HepG2 (cell line): Measurements from ENCODE around the gene ANKS1B. TPM values are rescaled to one million over a fixed set of nuclear protein-coding genes. Genes with fewer than 3 reads are reported as not detected.
A peak's percentile ranks its signal among the peaks of the same experiment; 100 is the strongest.

Experiments used
- ATAC-seq: fragments of 200-7000 bp; cut with Tn5 transposase; 3 replicates; pipeline ENCODE4 v1.9.1; 2020; ENCODE audit warnings: mild to moderate bottlenecking, moderate library complexity
- BruUV-seq: library from RNA; stranded (reverse); fragments of 400-500 nt; replicated peaks from 2 replicates; lab custom pipeline; 2021; lab: Mats Ljungman, UMichigan
- CTCF ChIA-PET: fragments of 300-600 bp; formaldehyde crosslinking; extraction: SDS; loops from one replicate; lab custom pipeline; 2021; ENCODE audit warnings: low total read pairs, inconsistent platforms, low intra/inter-chr PET ratio; lab: Yijun Ruan, JAX
- POLR2A ChIA-PET: fragments of 350-600 bp; sonication (Branson Sonifier 250); formaldehyde crosslinking; loops from one replicate; lab custom pipeline; 2020; ENCODE audit warnings: antibody characterized with exemption, inconsistent platforms; lab: Yijun Ruan, JAX
- DNase-seq: peaks from one replicate; pipeline ENCODE4 v3.0.0-alpha.2; 2015; ENCODE audit warnings: low spot score
- FAIRE-seq: peaks from 3 replicates; lab custom pipeline; 2011; peaks lifted over from hg19 to GRCh38; lab: Jason Lieb, UNC
- H2AFZ ChIP-seq: one replicate; pipeline ENCODE4 v1.6.1; 2011; ENCODE audit warnings: low read length, inconsistent platforms
- H3K27ac ChIP-seq: fragments of 300-600 bp; 3 replicates; pipeline ENCODE4 v1.8.0; 2011; ENCODE audit warnings: mixed run types, mild to moderate bottlenecking, mixed read lengths, low read length, inconsistent platforms; ENCODE audit not compliant: insufficient read depth; ENCODE audit errors: extremely low read length
- H3K27me3 ChIP-seq, 2 experiments: fragments of 200-600 bp in 1 of 2; 2 replicates in 1 of 2; 3 replicates in 1 of 2; pipeline versions ENCODE4 v1.6.0 to v1.8.0; 2011; ENCODE audit warnings: low read length in 2 of 2, mild to moderate bottlenecking in 2 of 2, moderate library complexity in 2 of 2, inconsistent platforms in 1 of 2; ENCODE audit not compliant: insufficient read depth in 2 of 2, control insufficient read depth in 1 of 2
- H3K36me3 ChIP-seq, 2 experiments: fragments of 200-600 bp in 1 of 2; replicated peaks in 1 of 2; 2 replicates in 1 of 2; 3 replicates in 1 of 2; pipeline versions ENCODE4 v1.5.1 to v1.8.0; 2011; ENCODE audit warnings: low read length in 2 of 2, inconsistent platforms in 1 of 2; ENCODE audit not compliant: insufficient read depth in 2 of 2, control insufficient read depth in 1 of 2
- H3K4me1 ChIP-seq: 2 replicates; pipeline ENCODE4 v1.5.1; 2012; ENCODE audit warnings: low read length, inconsistent platforms; ENCODE audit not compliant: insufficient read depth
- H3K4me2 ChIP-seq: 2 replicates; pipeline ENCODE4 v1.6.0; 2011; ENCODE audit warnings: low read depth, low read length, inconsistent platforms
- H3K4me3 ChIP-seq, 3 experiments: fragments of 200-600 bp in 1 of 3; sonication (generic), shearing (Covaris generic) in 1 of 3; replicated peaks in 1 of 3; 2 replicates each; pipeline ENCODE4 v1.5.1; 2011 to 2016; ENCODE audit warnings: low read length in 3 of 3, inconsistent platforms in 2 of 3, low read depth in 2 of 3, mild to moderate bottlenecking in 2 of 3, control low read depth in 1 of 3, mixed read lengths in 1 of 3; ENCODE audit not compliant: insufficient read depth in 1 of 3
- H3K79me2 ChIP-seq: one replicate; pipeline ENCODE4 v1.6.1; 2011; ENCODE audit warnings: low read length, inconsistent platforms; ENCODE audit not compliant: insufficient read depth
- H3K9ac ChIP-seq: 2 replicates; pipeline ENCODE4 v1.6.0; 2011; ENCODE audit warnings: mild to moderate bottlenecking, low read depth, low read length, inconsistent platforms; ENCODE audit not compliant: insufficient read depth
- H3K9me3 ChIP-seq: 2 replicates; pipeline ENCODE4 v1.5.1; 2012; ENCODE audit warnings: mild to moderate bottlenecking, low read length
- H4K20me1 ChIP-seq: 2 replicates; pipeline ENCODE4 v1.6.0; 2011; ENCODE audit warnings: inconsistent platforms, mild to moderate bottlenecking, low read length, moderate library complexity; ENCODE audit not compliant: insufficient read depth
- CCAR2 ChIP-seq: fragments of 200-400 bp; formaldehyde crosslinking; optimal IDR thresholded peaks from 2 replicates; pipeline ENCODE3; 2018; ENCODE audit warnings: low read depth, mild to moderate bottlenecking, low read length, moderate library complexity
- CTCF ChIP-seq: sonication (generic); formaldehyde crosslinking; IDR thresholded peaks from 2 replicates; pipeline ENCODE4 v1.5.0; 2020; ENCODE audit warnings: mild to moderate bottlenecking, missing genetic modification reagents, moderate library complexity
- STAG1 ChIP-seq: sonication (generic); formaldehyde crosslinking; IDR thresholded peaks from 2 replicates; pipeline ENCODE4 v1.4.0; 2020; ENCODE audit warnings: missing genetic modification reagents
- TBX3 ChIP-seq: fragments of 450-650 bp; IDR thresholded peaks from 2 replicates; pipeline ENCODE4 v1.6.1; 2017; ENCODE audit warnings: antibody characterized with exemption, mild to moderate bottlenecking, inconsistent platforms, borderline replicate concordance
- ZC3H4 ChIP-seq: sonication (generic); formaldehyde crosslinking; IDR thresholded peaks from 2 replicates; pipeline ENCODE4 v1.4.0; 2020; ENCODE audit warnings: missing genetic modification reagents, borderline replicate concordance
- ZNF230 ChIP-seq: sonication (generic); formaldehyde crosslinking; IDR thresholded peaks from 2 replicates; pipeline ENCODE4 v1.4.0; 2020; ENCODE audit warnings: mild to moderate bottlenecking, missing genetic modification reagents
- ZNF264 ChIP-seq: sonication (generic); formaldehyde crosslinking; IDR thresholded peaks from 2 replicates; pipeline ENCODE4 v1.4.0; 2020; ENCODE audit warnings: missing genetic modification reagents
- ZNF563 ChIP-seq: sonication (generic); formaldehyde crosslinking; IDR thresholded peaks from 2 replicates; pipeline ENCODE4 v1.8.0; 2022; ENCODE audit warnings: mild to moderate bottlenecking, moderate library complexity, missing genetic modification reagents
- WGBS: methylation state at CpG from one replicate; pipeline ENCODE4 v1.1.6; 2017; ENCODE audit warnings: low lambda C conversion rate; 5-methylcytosine and 5-hydroxymethylcytosine counted together
- in situ Hi-C: cut with HindIII; loops from 2 replicates; pipeline ENCODE4 v1.10.0; 2017; ENCODE audit warnings: low pct_unique_long_range_greater_than_20kb; ENCODE audit not compliant: extremely low pct_ligation_motif_present
- intact Hi-C: fragments of 100-400 bp; cut with micrococcal nuclease; formaldehyde crosslinking; loops from one replicate; pipeline ENCODE4 v1.10.0; 2022; ENCODE audit not compliant: unreplicated experiment
- polyA plus RNA-seq, 8 experiments: library from polyadenylated mRNA; depleted of rRNA in 3 of 8; stranded (reverse) in 7 of 8; unstranded in 1 of 8; fragments of >200 nt; fragmentation: Illumina TruSeq in 4 of 8; extraction: Trizol in 4 of 8; gene quantifications; 2 replicates each; pipeline versions ENCODE4 v1.2.1 to v1.2.3, GENCODE V29; 2011 to 2016; ENCODE audit warnings: low read depth in 4 of 8, missing spikeins in 1 of 8, mixed read lengths in 1 of 8; ENCODE audit not compliant: insufficient read depth in 1 of 8
- total RNA-seq, 5 experiments: library from RNA; depleted of rRNA; stranded (reverse); fragments of >200 nt; fragmentation: Illumina TruSeq; extraction: Trizol; gene quantifications; 2 replicates each; pipeline ENCODE4 v1.2.3, GENCODE V29; 2016; ENCODE audit warnings: low read depth in 1 of 5
- TF ChIP-seq, protein P1 (sequence below): sonication (generic); formaldehyde crosslinking; IDR thresholded peaks from 2 replicates; pipeline ENCODE4 v1.4.0; 2020; ENCODE audit warnings: mild to moderate bottlenecking, low read depth, missing genetic modification reagents
- TF ChIP-seq, protein P2 (sequence below): sonication (generic); formaldehyde crosslinking; conservative IDR thresholded peaks from 2 replicates; pipeline ENCODE4 v1.4.0; 2020; ENCODE audit warnings: missing genetic modification reagents

Gene ANKS1B
- total and polyA plus RNA-seq, 2 of the 13 experiments (the other 11 are each of a cell fraction or from before 2014, with no cell fraction given): 0.15 TPM; not detected in 1

GRCh38 chr12:99658671-99659349, 325.9 kb downstream of the ANKS1B start:
- no peaks in the 10 kb centered on the region for H3K9me3 ChIP-seq
- H3K4me1 ChIP-seq: no peaks in the 10 kb centered on the region
- H3K36me3 ChIP-seq: no peaks in the 10 kb centered on the region
- FAIRE-seq: no peak
- TF ChIP-seq STAG1 (CRISPR knock-in tag) (peak; percentile 41), ZNF230 (no peak), CTCF (0 out of 2 replicates have a peak, but pooled peaks have one; percentile 9)
- in situ Hi-C loops (no loop called here), intact Hi-C loops (loop anchor here (1.0 to 2.0 kb wide), 2 partner anchors 269 to 272 kb away; no protein-coding TSS in a partner anchor)
- H3K9ac ChIP-seq: no peak overlapping the region
- H3K27me3 ChIP-seq: no peaks in the 10 kb centered on the region; a peak in 1 of 5 replicates
- no peak for ATAC-seq
- no peak overlapping the region for H2AFZ ChIP-seq
- no peak overlapping the region for H3K4me2 ChIP-seq
- DNase-seq: no peak
- WGBS: 0% methylated on average over 1 of the region's 1 CpG
- no peak overlapping the region for H3K27ac ChIP-seq
- no peak overlapping the region for H3K4me3 ChIP-seq
- no peaks in the 10 kb centered on the region for H4K20me1 ChIP-seq
- no TSS peak for BruUV-seq
- H3K79me2 ChIP-seq: no peaks in the 10 kb centered on the region
- POLR2A ChIA-PET: no interaction called here
- CTCF ChIA-PET: interaction anchor here (1.3 kb wide), 1 partner anchor 615 kb away, joined by 5 read pairs; no protein-coding TSS in a partner anchor

DNA sequence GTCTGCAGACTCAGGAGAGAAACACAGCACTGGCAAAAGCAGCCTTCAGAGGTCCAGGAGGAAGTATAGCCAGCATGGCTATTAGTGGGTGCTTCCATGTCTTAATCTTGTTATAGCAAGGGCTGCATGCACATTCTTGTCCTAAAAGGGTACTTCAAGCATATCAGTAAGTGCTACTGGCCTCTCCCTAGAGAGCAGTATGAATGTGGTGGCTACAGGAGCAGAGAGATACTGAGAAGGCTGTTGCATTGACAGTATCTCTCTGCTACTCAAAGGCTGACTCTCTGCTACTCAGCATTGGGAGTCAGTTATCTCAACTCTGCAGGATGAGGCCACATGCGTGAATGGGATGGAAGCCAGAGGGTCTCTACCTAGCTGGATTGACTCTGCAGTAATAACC, 335.2 kb downstream of the ANKS1B start:
- 10% methylated on average over 1 of the region's 1 CpG for WGBS
- intact Hi-C loops (no loop called here), in situ Hi-C loops (no loop called here)
- Histone ChIP-seq H3K36me3 (no peaks in the 10 kb centered on the region), H2AFZ (no peak overlapping the region), H4K20me1 (no peaks in the 10 kb centered on the region), H3K9me3 (no peaks in the 10 kb centered on the region), H3K27ac (no peak overlapping the region), H3K27me3 (no peaks in the 10 kb centered on the region), H3K79me2 (no peaks in the 10 kb centered on the region), H3K4me1 (no peaks in the 10 kb centered on the region), H3K4me3 (no peak overlapping the region), H3K9ac (no peak overlapping the region), H3K4me2 (no peak overlapping the region)
- ATAC-seq (no peak), FAIRE-seq (no peak), DNase-seq (no peak)
- no TSS peak for BruUV-seq
- POLR2A ChIA-PET: no interaction called here
- CTCF ChIA-PET: no interaction called here
- TF ChIP-seq TBX3 (no peak), ZNF563 (CRISPR knock-in tag) (no peak), CCAR2 (no peak), ZNF264 (CRISPR knock-in tag) (no peak), ZC3H4 (CRISPR knock-in tag) (no peak)
- TF ChIP-seq, protein P1, sequence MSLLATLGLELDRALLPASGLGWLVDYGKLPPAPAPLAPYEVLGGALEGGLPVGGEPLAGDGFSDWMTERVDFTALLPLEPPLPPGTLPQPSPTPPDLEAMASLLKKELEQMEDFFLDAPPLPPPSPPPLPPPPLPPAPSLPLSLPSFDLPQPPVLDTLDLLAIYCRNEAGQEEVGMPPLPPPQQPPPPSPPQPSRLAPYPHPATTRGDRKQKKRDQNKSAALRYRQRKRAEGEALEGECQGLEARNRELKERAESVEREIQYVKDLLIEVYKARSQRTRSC (CRISPR knock-in tag): no peak
- TF ChIP-seq, protein P2, sequence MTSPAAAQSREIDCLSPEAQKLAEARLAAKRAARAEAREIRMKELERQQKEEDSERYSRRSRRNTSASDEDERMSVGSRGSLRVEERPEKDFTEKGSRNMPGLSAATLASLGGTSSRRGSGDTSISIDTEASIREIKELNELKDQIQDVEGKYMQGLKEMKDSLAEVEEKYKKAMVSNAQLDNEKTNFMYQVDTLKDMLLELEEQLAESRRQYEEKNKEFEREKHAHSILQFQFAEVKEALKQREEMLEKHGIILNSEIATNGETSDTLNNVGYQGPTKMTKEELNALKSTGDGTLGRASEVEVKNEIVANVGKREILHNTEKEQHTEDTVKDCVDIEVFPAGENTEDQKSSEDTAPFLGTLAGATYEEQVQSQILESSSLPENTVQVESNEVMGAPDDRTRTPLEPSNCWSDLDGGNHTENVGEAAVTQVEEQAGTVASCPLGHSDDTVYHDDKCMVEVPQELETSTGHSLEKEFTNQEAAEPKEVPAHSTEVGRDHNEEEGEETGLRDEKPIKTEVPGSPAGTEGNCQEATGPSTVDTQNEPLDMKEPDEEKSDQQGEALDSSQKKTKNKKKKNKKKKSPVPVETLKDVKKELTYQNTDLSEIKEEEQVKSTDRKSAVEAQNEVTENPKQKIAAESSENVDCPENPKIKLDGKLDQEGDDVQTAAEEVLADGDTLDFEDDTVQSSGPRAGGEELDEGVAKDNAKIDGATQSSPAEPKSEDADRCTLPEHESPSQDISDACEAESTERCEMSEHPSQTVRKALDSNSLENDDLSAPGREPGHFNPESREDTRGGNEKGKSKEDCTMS: no peak
